ENCODE data around the gene NELFB. TPM values are rescaled to one million over a fixed set of nuclear protein-coding genes. Genes with fewer than 3 reads are reported as not detected.
A peak's percentile ranks its signal among the peaks of the same experiment; 100 is the strongest.

The NELFB gene
- total RNA-seq, 1 experiment from 2014 or later, result 71.7 TPM

- Histone ChIP-seq H3K9ac (ENCODE audit: extremely low read depth, insufficient read length, low read length) (no peak overlapping the region), H2BK12ac (ENCODE audit: insufficient read length, low read depth, low read length) (no peak overlapping the region), H2BK120ac (ENCODE audit: low read depth, low read length, poor library complexity, severe bottlenecking) (no peak overlapping the region), H3T11ph (ENCODE audit: low read length) (no peak overlapping the region), H3K14ac (ENCODE audit: insufficient read depth, low read length) (no peak overlapping the region), H3K27ac (ENCODE audit: insufficient read length, low read depth, low read length) (no peak overlapping the region), H3K27me3 (ENCODE audit: insufficient read depth, low read length) (no peaks in the 10 kb centered on the region; the same call in 1 of the 2 replicates), H3K23me2 (ENCODE audit: insufficient read length, low read depth, low read length, poor library complexity, severe bottlenecking) (peaks cover 5% of the 10 kb centered on the region), H3K18ac (ENCODE audit: insufficient read length, low read depth, low read length) (no peak overlapping the region), H3K4me1 (ENCODE audit: insufficient read depth, low read length) (peaks cover 2% of the 10 kb centered on the region; the same call in 1 of the 2 replicates), H3K9me3 (ENCODE audit: control insufficient read depth, low read depth, low read length) (no peaks in the 10 kb centered on the region), H3K79me1 (ENCODE audit: insufficient read depth, low read depth, low read length, poor library complexity, severe bottlenecking) (no peaks in the 10 kb centered on the region), H3K4ac (ENCODE audit: low read depth, low read length) (no peak overlapping the region), H3K56ac (ENCODE audit: insufficient read length, low read depth, low read length) (no peak overlapping the region), H4K20me1 (ENCODE audit: control insufficient read depth, insufficient read depth, insufficient read length) (no peaks in the 10 kb centered on the region), H2BK20ac (ENCODE audit: low read depth, low read length, poor library complexity, severe bottlenecking) (no peak overlapping the region), H2AK5ac (ENCODE audit: insufficient read length, low read length) (no peak overlapping the region), H2BK15ac (ENCODE audit: low read depth, low read length) (no peak overlapping the region), H2BK5ac (ENCODE audit: insufficient read length, low read length) (no peak overlapping the region), H3K79me2 (ENCODE audit: insufficient read depth, low read length) (no peaks in the 10 kb centered on the region), H3K23ac (ENCODE audit: insufficient read length, low read depth, low read length) (no peak overlapping the region), H4K5ac (ENCODE audit: insufficient read length, low read depth, low read length) (no peak overlapping the region), H3K4me2 (ENCODE audit: insufficient read depth, insufficient read length, low read length) (no peak overlapping the region), H2AFZ (ENCODE audit: low read length) (no peak overlapping the region), H4K8ac (replicated peaks; ENCODE audit: insufficient read length, low read depth, low read length) (no peak overlapping the region), H4K91ac (ENCODE audit: insufficient read length, low read depth, low read length) (no peak overlapping the region)
- peak; percentile 31 for DNase-seq
- Mint-ChIP-seq H3K4me1 (peaks cover 17 to 39% of the 10 kb centered on the region in 2 experiments), H3K4me3 (no peak overlapping the region), H3K36me3 (ENCODE audit: insufficient read depth in 1 of 3, low read depth in 3 of 3) (peaks cover 0 to 2% (median 0%) of the 10 kb centered on the region in 3 experiments; a peak in 3 of 7 replicates), H3K9me3 (peaks cover 0 to 2% of the 10 kb centered on the region in 2 experiments; a peak in 3 of 5 replicates), H3K27ac (no peak overlapping the region), H3K27me3 (ENCODE audit: low read depth) (peaks cover 19% of the 10 kb centered on the region)
- no CpG with 5 or more reads among the region's 22 CpGs for whole genome bisulfite sequencing (ENCODE audit: extremely low coverage, insufficient read length, low lambda C conversion rate)
- no peak for TF ChIP-seq CTCF (conservative IDR thresholded peaks at IDR 0.05)
Observed at GRCh38 chr9:137303893-137304382, 48.8 kb downstream of the NELFB start.

Data from H9 (cell line).